Measurements from ENCODE around the gene TMSB15B.
A peak's percentile ranks its signal among the peaks of the same experiment; 100 is the strongest.
"Not testable (repeated sequence)": the region's sequence is repeated elsewhere in the genome, so short reads cannot be mapped to it uniquely, and the experiment has no call there.

TMSB15B gene

GRCh38 chrX:103962411-103963278 is at the start of gene TMSB15B:
TSS of gene TMSB15B (plus strand) at chrX:103962627.
- not testable (repeated sequence) for DNase-seq

- peak; percentile 42 for DNase-seq
Observed at GRCh38 chrX:103913356-103914020, 48.9 kb upstream of the TMSB15B start.

- peak; percentile 78 for DNase-seq
Observed at GRCh38 chrX:103918050-103918449, 44.4 kb upstream of the TMSB15B start.

- DNase-seq, result peak; percentile 61
Observed at GRCh38 chrX:103918571-103919269, 43.7 kb upstream of the TMSB15B start.

GRCh38 chrX:103919270-103919637 is 43.2 kb upstream of the TMSB15B start:
- DNase-seq, result peak; percentile 43

GRCh38 chrX:103920515-103920914 is 41.9 kb upstream of the TMSB15B start:
- DNase-seq, result not testable (repeated sequence)

GRCh38 chrX:103927030-103927429 is 35.4 kb upstream of the TMSB15B start:
- no peak for DNase-seq

- DNase-seq, result no peak
Observed at GRCh38 chrX:103927633-103928032, 34.8 kb upstream of the TMSB15B start.

GRCh38 chrX:103932133-103932532 is 30.3 kb upstream of the TMSB15B start:
- no peak for DNase-seq

- not testable (repeated sequence) for DNase-seq
Observed at GRCh38 chrX:103940257-103940656, 22.2 kb upstream of the TMSB15B start.

GRCh38 chrX:103941201-103941975 is 21.0 kb upstream of the TMSB15B start:
- peak; percentile 28 for DNase-seq

- no peak for DNase-seq
Observed at GRCh38 chrX:103949506-103949905, 12.9 kb upstream of the TMSB15B start.

GRCh38 chrX:103953353-103953752 is 9.1 kb upstream of the TMSB15B start:
- no peak for DNase-seq

GRCh38 chrX:103954259-103954658 is 8.2 kb upstream of the TMSB15B start:
- DNase-seq, result no peak

- DNase-seq, result not testable (repeated sequence)
Observed at GRCh38 chrX:103960599-103960998, 1.8 kb upstream of the TMSB15B start.

GRCh38 chrX:103983508-103983907 is 21.1 kb downstream of the TMSB15B start:
- not testable (repeated sequence) for DNase-seq

GRCh38 chrX:103999234-103999633 is 36.8 kb downstream of the TMSB15B start:
- DNase-seq, result no peak

- DNase-seq, result no peak
Observed at GRCh38 chrX:104008831-104009230, 46.4 kb downstream of the TMSB15B start.

GRCh38 chrX:104013158-104013557 is 50.7 kb downstream of the TMSB15B start:
- no peak for DNase-seq

- no peak for DNase-seq
Observed at GRCh38 chrX:104013606-104014005, 51.2 kb downstream of the TMSB15B start, which contains the start of gene H2BW1. TSS of gene H2BW1 (minus strand) at chrX:104013708. CDS start at chrX:104013576, 132 bp downstream.

- DNase-seq, result not testable (repeated sequence)
Observed at GRCh38 chrX:104015576-104015975, 53.1 kb downstream of the TMSB15B start.

Measured in fibroblast of skin of right biceps (primary cell).